ENCODE data around the gene OLIG1. TPM values are rescaled to one million over a fixed set of nuclear protein-coding genes. Genes with fewer than 3 reads are reported as not detected.

OLIG1 gene
- total RNA-seq, 1 experiment from 2014 or later, result not detected

GRCh38 chr21:33070998-33071769 lies 1.2 kb downstream of the OLIG1 start:
- Histone ChIP-seq H3K27me3 (ENCODE audit: low read length) (peaks cover 85% of the 10 kb centered on the region), H3K9ac (ENCODE audit: low read length) (no peak overlapping the region), H3K79me2 (ENCODE audit: low read length) (no peaks in the 10 kb centered on the region), H4K20me1 (ENCODE audit: low read length) (no peaks in the 10 kb centered on the region), H3F3A (ENCODE audit: low read length, unreplicated experiment) (no peaks in the 10 kb centered on the region), H3K36me3 (ENCODE audit: low read depth, low read length) (no peaks in the 10 kb centered on the region), H3K4me2 (ENCODE audit: low read length) (peak overlapping the region; percentile 72), H3K4me3 (ENCODE audit: low read length) (peak overlapping the region; percentile 57), H3K4me1 (ENCODE audit: insufficient read depth, low read length) (no peaks in the 10 kb centered on the region), H3K9me3 (ENCODE audit: low read length) (no peaks in the 10 kb centered on the region), H3K27ac (ENCODE audit: low read length) (no peak overlapping the region), H2AFZ (ENCODE audit: low read length) (peak overlapping the region; percentile 46; the same call in 1 of the 2 replicates), H3K9me2 (replicated peaks; ENCODE audit: low read length) (no peaks in the 10 kb centered on the region)
- POLR2A ChIA-PET (ENCODE audit: unreplicated experiment), result no interaction called here
- no peak for ATAC-seq
- intact Hi-C loops (cut with micrococcal nuclease), result no loop called here
- DNase-seq, result no peak
- TF ChIP-seq, protein P1, sequence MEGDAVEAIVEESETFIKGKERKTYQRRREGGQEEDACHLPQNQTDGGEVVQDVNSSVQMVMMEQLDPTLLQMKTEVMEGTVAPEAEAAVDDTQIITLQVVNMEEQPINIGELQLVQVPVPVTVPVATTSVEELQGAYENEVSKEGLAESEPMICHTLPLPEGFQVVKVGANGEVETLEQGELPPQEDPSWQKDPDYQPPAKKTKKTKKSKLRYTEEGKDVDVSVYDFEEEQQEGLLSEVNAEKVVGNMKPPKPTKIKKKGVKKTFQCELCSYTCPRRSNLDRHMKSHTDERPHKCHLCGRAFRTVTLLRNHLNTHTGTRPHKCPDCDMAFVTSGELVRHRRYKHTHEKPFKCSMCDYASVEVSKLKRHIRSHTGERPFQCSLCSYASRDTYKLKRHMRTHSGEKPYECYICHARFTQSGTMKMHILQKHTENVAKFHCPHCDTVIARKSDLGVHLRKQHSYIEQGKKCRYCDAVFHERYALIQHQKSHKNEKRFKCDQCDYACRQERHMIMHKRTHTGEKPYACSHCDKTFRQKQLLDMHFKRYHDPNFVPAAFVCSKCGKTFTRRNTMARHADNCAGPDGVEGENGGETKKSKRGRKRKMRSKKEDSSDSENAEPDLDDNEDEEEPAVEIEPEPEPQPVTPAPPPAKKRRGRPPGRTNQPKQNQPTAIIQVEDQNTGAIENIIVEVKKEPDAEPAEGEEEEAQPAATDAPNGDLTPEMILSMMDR (conservative IDR thresholded peaks at IDR 0.05; ENCODE audit: low read depth, low read length), result no peak
- TF ChIP-seq EZH2 (IDR thresholded peaks at IDR 0.05; ENCODE audit: low read length, unreplicated experiment), result no peak
- no peak for TF ChIP-seq EZH2phosphoT487 (IDR thresholded peaks at IDR 0.05; ENCODE audit: borderline replicate concordance, low read length)
- BruUV-seq (replicated peaks), result no TSS peak
- CTCF ChIA-PET, result no interaction called here

DNA sequence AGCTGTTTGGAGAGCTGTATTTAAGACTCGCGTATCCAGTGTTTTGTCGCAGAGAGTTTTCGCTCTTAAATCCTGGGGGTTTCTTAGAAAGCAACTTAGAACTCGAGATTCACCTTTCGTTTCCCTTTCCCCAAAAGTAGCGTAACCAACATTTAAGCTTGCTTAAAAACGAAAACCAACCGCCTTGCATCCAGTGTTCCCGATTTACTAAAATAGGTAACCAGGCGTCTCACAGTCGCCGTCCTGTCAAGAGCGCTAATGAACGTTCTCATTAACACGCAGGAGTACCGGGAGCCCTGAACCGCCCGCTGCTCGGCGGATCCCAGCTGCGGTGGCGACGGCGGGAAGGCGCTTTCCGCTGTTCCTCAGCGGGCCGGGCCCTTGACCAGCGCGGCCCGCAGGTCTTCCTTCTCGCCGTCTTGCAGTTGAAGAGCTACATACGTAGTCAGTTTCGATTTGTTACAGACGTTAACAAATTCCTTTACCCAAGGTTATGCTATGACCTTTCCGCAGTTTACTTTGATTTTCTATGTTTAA lies 1.9 kb downstream of the OLIG1 start:
- intact Hi-C loops (cut with micrococcal nuclease), result no loop called here
- H4K20me1 ChIP-seq (ENCODE audit: low read length), result no peaks in the 10 kb centered on the region
- ChIA-PET POLR2A (ENCODE audit: unreplicated experiment) (no interaction called here), CTCF (no interaction called here)
- H3K9me3 ChIP-seq (ENCODE audit: low read length), result no peaks in the 10 kb centered on the region
- H3K9me2 ChIP-seq (replicated peaks; ENCODE audit: low read length), result no peaks in the 10 kb centered on the region
- no peak for ATAC-seq
- H3K9ac ChIP-seq (ENCODE audit: low read length), result no peak overlapping the region
- H2AFZ ChIP-seq (ENCODE audit: low read length), result no peak overlapping the region
- no peak overlapping the region for H3K4me3 ChIP-seq (ENCODE audit: low read length)
- H3F3A ChIP-seq (ENCODE audit: low read length, unreplicated experiment), result no peaks in the 10 kb centered on the region
- H3K27ac ChIP-seq (ENCODE audit: low read length), result no peak overlapping the region
- no peaks in the 10 kb centered on the region for H3K36me3 ChIP-seq (ENCODE audit: low read depth, low read length)
- peaks cover 79% of the 10 kb centered on the region for H3K27me3 ChIP-seq (ENCODE audit: low read length)
- H3K79me2 ChIP-seq (ENCODE audit: low read length), result no peaks in the 10 kb centered on the region
- TF ChIP-seq EZH2 (IDR thresholded peaks at IDR 0.05; ENCODE audit: low read length, unreplicated experiment), result no peak
- TF ChIP-seq, protein P1 (conservative IDR thresholded peaks at IDR 0.05; ENCODE audit: low read depth, low read length), result no peak
- TF ChIP-seq EZH2phosphoT487 (IDR thresholded peaks at IDR 0.05; ENCODE audit: borderline replicate concordance, low read length), result no peak
- no peak for DNase-seq
- no TSS peak for BruUV-seq (replicated peaks)
- H3K4me2 ChIP-seq (ENCODE audit: low read length), result no peak overlapping the region
- no peaks in the 10 kb centered on the region for H3K4me1 ChIP-seq (ENCODE audit: insufficient read depth, low read length)

- intact Hi-C loops (cut with micrococcal nuclease), result no loop called here
- H3K4me1 ChIP-seq (ENCODE audit: insufficient read depth, low read length), result peaks cover 3% of the 10 kb centered on the region; the same call in 1 of the 2 replicates
- no peaks in the 10 kb centered on the region for H3K9me3 ChIP-seq (ENCODE audit: low read length)
- H3K27me3 ChIP-seq (ENCODE audit: low read length), result peaks cover 61% of the 10 kb centered on the region
- TF ChIP-seq EZH2phosphoT487 (IDR thresholded peaks at IDR 0.05; ENCODE audit: borderline replicate concordance, low read length) (no peak), EZH2 (IDR thresholded peaks at IDR 0.05; ENCODE audit: low read length, unreplicated experiment) (no peak)
- TF ChIP-seq, protein P1 (conservative IDR thresholded peaks at IDR 0.05; ENCODE audit: low read depth, low read length), result no peak
- no peaks in the 10 kb centered on the region for H3K79me2 ChIP-seq (ENCODE audit: low read length)
- CTCF ChIA-PET, result no interaction called here
- no peak overlapping the region for H3K27ac ChIP-seq (ENCODE audit: low read length)
- POLR2A ChIA-PET (ENCODE audit: unreplicated experiment), result no interaction called here
- no peak overlapping the region for H3K4me3 ChIP-seq (ENCODE audit: low read length)
- no peak overlapping the region for H3K4me2 ChIP-seq (ENCODE audit: low read length)
- H4K20me1 ChIP-seq (ENCODE audit: low read length), result no peaks in the 10 kb centered on the region
- H3F3A ChIP-seq (ENCODE audit: low read length, unreplicated experiment), result no peaks in the 10 kb centered on the region
- BruUV-seq (replicated peaks), result no TSS peak
- H3K9me2 ChIP-seq (replicated peaks; ENCODE audit: low read length), result no peaks in the 10 kb centered on the region
- no peak overlapping the region for H2AFZ ChIP-seq (ENCODE audit: low read length)
- no peaks in the 10 kb centered on the region for H3K36me3 ChIP-seq (ENCODE audit: low read depth, low read length)
- no peak overlapping the region for H3K9ac ChIP-seq (ENCODE audit: low read length)
- no peak for ATAC-seq
- no peak for DNase-seq
These were observed 3.7 kb downstream of the OLIG1 start for GRCh38 chr21:33073636-33074035.

Data from PC-3 (cell line).